HFF-Myc (cell line): Measurements from ENCODE around the gene LMNTD1.

Source experiments
- DNase-seq: peaks from one replicate; pipeline ENCODE4 v3.0.0-alpha.2; 2011; ENCODE audit warnings: low read depth; ENCODE audit errors: extremely low read depth
- H3K4me3 ChIP-seq: replicated peaks from 2 replicates; pipeline ENCODE4 v1.5.1; 2011; ENCODE audit warnings: low read depth, mild to moderate bottlenecking, control low read depth, low read length
- TF ChIP-seq, protein P1 (sequence below): IDR thresholded peaks from 2 replicates; pipeline ENCODE4 v1.5.1; 2012; ENCODE audit warnings: mild to moderate bottlenecking, low read depth, low read length, control low read depth; ENCODE audit errors: missing control alignments

LMNTD1 gene

DNA sequence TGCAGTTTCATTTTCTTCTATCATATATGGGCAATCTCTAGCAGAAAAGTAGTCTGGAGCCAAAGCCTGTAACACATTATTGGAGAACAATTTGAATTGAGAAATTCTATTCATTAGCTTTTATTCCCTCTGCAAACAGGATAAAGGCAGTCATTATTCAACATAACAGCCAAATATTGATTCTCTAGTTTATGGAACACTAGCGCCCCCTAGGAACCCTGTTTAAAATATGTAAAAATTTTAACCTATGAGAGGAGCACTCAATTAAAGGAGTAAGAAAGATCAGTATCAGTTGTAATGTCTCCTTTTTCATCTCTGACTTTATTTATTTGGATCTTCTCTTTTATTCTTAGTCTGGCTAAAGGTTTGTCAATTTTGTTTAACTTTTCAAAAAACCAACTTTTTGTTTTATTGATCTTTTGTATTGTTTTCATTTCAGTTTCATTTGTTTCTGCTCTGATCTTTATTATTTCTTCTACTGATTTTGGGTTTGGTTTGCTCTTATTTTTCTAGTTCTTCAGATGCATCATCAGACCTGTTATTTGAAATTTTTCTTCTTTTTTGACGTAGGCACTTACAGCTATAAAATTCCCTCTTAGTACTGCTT is 4.8 kb upstream of the LMNTD1 start:
- H3K4me3 ChIP-seq, result no peak overlapping the region
- peak; percentile 25 for DNase-seq
- TF ChIP-seq, protein P1, sequence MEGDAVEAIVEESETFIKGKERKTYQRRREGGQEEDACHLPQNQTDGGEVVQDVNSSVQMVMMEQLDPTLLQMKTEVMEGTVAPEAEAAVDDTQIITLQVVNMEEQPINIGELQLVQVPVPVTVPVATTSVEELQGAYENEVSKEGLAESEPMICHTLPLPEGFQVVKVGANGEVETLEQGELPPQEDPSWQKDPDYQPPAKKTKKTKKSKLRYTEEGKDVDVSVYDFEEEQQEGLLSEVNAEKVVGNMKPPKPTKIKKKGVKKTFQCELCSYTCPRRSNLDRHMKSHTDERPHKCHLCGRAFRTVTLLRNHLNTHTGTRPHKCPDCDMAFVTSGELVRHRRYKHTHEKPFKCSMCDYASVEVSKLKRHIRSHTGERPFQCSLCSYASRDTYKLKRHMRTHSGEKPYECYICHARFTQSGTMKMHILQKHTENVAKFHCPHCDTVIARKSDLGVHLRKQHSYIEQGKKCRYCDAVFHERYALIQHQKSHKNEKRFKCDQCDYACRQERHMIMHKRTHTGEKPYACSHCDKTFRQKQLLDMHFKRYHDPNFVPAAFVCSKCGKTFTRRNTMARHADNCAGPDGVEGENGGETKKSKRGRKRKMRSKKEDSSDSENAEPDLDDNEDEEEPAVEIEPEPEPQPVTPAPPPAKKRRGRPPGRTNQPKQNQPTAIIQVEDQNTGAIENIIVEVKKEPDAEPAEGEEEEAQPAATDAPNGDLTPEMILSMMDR, result peak; percentile 36

DNA sequence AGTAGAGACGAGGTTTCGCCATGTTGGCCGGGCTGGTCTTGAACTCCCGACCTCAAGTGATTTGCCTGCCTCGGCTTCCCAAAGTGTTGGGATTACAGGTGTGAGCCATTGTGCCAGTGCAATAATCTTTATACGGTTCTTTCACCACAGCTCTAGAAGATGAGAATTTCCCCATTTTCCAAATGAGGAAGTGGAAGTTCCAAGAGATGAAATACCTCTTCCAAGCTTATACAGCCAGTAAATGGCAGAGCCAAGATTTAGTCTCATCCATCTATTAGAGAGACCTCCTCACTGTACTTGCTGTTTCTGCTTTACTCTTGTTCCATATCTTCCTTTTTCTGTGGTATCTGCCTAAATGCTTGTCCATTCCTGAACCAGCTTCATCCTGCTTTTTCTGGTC is 3.1 kb upstream of the LMNTD1 start:
- TF ChIP-seq, protein P1, result no peak
- no peak overlapping the region for H3K4me3 ChIP-seq
- DNase-seq, result no peak

DNA sequence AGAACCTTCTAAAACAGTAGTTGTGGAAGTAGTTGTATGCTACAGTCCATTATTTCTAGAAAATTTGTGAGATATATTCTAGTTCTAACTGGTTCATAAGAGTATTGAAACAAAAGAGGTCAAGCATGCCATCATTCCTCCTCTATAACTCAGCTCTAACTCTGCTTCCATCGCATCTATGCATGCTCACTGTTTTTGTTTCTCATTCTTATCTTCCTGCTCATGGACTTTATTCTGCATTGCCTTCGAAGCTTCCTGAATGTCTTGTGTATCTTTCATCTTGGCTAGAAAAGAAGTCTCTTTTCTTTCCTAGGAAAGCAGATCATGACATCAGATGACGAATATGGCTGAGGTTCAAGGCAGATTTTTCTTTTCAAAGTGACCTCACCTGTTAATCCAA is 402 bp downstream of the LMNTD1 start:
- TF ChIP-seq, protein P1, result no peak
- DNase-seq, result no peak

DNA sequence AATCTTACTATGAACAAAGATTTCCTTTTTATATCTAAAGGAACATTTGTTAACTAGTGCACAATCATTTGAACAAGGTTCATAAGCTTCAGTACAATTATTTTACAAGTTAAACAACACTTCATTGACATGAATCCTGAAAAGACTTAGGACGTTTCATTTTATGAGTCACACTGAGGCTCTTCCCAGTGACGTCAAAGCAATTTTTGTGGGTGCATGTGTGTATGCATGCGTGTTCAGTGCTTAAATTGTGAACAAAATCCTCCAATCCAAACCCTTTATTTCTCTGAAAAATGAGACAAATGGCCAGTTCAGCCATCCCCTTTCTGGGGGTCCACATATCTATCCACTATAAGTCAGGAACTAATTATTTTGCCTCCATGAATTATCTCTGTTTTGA is 2.9 kb downstream of the LMNTD1 start:
- TF ChIP-seq, protein P1, result no peak
- peak; percentile 31 for DNase-seq
- H3K4me3 ChIP-seq, result no peak overlapping the region

More for the DNA sequence above, 402 bp downstream of the LMNTD1 start:
- no peak overlapping the region for H3K4me3 ChIP-seq

DNA sequence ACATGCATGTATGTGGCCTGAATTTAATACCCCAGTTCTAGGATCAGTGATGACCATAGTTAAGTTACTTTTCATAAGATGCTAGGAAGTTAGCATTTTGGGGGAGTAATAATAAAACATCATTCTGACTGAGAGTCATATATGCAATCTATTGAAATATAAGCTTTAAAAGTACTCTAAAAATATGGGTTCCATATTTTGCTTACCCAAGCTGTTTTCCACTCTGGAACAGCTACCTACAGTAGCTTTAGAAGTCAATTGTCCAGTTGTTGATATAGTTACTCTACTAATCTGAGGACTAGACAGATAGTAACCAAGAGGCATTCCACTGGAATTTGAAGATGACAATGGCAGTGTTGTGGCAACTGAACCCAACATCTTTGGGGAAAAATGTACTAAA is 4.0 kb downstream of the LMNTD1 start:
- DNase-seq, result no peak
- H3K4me3 ChIP-seq, result no peak overlapping the region
- TF ChIP-seq, protein P1, result no peak

DNA sequence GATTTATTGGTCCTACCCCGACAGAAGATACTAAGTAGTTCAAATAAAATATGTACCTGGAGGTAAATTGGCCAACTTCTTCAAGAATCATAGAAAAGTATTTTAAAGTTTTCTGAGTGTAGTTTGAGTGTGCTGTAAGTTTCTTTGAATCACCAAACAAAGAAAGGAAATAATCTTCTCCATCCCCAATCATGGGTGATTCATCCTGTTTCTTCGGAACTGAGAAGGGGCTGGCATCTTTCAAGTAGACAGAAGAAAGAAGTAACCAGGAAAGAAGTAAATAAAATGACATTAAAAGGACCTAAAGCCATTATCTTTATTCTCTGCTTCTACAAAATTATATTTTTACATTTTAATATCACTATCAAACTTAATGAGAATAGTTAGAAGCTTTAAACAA is 6.8 kb downstream of the LMNTD1 start:
- no peak overlapping the region for H3K4me3 ChIP-seq
- TF ChIP-seq, protein P1, result no peak
- DNase-seq, result no peak

DNA sequence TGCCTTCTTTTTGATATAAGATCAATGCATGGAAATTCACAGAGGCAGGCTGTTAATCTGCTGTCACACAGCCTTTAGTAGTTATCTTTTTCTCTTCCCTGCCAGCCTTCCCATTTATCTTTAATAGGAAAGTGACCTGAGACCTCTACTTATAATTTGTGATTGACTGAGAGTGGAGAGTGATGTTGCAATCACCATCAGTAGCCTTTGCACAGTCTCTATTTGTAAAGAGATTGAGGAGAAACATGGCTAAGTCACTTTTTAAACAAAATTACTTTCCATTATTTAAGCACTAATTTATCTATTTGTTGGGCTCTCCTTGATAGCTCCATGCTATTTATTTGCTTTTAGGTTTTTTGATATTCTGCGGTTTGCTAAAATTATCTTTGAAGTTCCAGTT is 19.9 kb downstream of the LMNTD1 start:
- no peak overlapping the region for H3K4me3 ChIP-seq
- DNase-seq, result no peak
- TF ChIP-seq, protein P1, result no peak
